Activated CD4-positive, alpha-beta T cell treated with anti-CD3 and anti-CD28 coated beads, Interleukin-10, Interleukin-2, amounts not matched to agents 100 ng/mL and 50 ng/mL, durations not matched to agents 16 hours and 8 hours (primary cell): ENCODE data around the gene TFCP2L1.
"Not testable (repeated sequence)": the region's sequence is repeated elsewhere in the genome, so short reads cannot be mapped to it uniquely, and the experiment has no call there.

Source experiments
- DNase-seq: peaks from one replicate; pipeline ENCODE4 v3.0.0-alpha.2; 2020

Gene TFCP2L1, protein sequence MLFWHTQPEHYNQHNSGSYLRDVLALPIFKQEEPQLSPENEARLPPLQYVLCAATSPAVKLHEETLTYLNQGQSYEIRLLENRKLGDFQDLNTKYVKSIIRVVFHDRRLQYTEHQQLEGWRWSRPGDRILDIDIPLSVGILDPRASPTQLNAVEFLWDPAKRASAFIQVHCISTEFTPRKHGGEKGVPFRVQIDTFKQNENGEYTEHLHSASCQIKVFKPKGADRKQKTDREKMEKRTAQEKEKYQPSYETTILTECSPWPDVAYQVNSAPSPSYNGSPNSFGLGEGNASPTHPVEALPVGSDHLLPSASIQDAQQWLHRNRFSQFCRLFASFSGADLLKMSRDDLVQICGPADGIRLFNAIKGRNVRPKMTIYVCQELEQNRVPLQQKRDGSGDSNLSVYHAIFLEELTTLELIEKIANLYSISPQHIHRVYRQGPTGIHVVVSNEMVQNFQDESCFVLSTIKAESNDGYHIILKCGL

DNA sequence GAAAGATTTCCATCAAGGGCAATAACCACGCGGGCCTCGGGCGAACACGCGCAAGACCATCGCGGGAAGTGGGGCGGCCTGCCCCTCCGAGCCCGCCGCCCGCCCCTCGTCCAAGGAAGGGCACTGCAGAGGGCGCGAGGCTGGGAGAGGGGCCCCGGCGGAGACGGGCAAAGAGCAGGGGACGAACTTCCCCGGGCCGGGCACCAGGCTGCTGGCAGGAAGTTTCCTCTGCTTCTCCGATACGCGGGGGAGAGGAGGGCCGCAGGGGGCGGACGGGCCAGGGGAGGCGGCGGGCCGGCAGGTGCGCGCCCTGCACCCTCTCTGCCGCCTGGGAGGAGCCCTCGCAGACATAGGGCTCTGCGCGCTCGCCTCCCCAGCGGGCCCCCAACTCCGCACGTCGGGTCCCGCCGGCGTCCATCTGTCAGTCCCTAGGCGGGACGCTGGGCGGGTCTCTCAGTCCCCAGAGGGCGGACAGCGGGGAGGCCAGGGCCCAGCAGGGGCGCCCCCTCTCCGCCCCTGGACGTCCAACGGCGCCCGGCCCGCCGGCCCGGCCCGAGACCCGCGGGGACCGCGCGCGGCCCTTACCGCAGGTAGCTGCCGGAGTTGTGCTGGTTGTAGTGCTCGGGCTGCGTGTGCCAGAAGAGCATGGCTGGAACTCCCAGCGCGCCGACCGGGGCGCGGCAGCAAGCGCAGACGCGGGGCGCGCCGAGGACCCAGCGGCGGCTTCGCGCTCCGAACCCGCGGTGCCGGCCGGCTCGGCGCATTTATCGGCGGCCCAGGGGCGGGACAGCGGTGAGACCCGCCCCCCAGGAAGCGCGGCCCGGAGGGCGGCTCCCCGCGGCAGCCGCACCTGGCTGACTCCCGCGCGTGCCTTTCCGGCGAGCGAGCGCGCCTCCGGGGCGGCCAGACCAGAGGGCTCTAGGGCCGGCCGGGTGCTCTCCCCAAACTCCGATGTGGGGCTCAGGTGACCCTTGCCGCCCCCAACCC lies at the start of gene TFCP2L1:
TFCP2L1 (minus strand) TSS at position 740 of the 987 bp plus-strand sequence; CDS start at position 647, 93 bp downstream.
- DNase-seq: peak; percentile 48

DNA sequence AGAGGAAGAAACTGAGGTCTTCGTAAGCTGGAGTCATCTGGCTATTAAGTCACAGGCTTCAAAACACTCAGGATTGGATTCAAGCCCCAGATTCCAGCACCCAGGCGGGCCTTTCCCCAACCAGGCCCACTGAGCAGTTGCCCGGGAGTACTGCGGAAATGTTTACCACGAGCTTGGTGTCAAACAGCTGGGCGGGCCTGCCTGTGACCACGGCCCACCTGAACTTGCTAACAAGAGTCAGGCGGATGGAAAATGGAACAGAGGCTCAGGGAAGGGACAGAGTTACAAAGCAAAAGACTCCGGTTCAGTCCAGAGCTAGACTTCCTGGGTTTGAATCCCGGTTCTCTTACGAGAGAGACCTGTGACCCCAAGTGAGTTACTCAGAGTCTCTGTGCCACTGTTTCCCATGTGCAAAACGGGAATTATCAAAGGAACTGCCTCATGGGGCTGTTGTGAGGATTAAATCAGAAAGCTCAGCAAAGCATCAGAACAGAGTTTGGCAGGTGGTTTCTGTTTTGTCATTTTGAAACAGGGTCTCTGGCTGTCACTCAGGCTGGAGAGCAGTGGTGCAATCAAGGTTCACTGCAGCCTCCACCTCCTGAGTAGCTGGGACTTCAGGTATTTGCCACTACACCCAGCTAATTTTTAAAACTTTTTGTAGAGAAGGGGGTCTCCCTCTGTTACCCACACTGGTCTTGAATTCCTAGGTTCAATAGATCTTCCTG lies 49.0 kb upstream of the TFCP2L1 start:
- peak; percentile 56 for DNase-seq

DNA sequence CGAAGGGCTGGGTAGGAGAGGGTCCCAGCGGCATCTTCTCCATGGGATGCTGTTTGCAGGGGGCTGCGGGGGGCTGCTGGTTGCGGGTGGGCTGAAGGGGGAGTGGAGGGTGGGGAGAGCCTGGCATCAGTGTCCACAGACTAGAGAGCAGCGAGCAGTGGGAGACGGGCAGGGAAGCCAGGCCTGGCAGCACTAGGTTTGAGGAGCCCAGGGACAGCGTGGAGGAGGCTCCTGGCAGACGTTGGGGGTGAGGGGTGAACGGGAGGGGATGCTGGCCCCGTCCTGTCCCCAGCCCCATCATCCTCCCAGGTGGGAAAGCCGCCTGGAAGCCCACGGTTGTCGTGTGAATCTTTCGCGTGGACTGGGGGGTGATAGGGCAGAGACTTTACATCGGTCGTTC lies 48.2 kb upstream of the TFCP2L1 start:
- DNase-seq: no peak

DNA sequence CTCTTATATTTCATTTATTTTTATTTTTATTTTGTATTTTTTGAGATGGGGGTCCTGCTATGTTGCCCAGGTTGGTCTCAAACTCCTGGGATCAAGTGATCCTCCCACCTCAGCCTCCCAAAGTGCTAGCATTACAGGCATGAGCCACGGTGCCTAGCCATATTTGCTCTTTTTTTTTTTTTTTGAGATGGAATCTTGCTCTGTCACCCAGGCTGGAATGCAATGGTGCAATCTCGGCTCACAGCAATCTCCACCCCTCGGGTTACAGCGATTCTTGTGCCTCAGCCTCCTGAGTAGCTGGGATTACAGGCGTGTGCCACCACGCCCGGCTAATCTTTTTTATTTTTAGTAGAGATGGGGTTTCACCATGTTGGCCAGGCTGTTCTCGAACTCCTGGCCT lies 46.3 kb upstream of the TFCP2L1 start:
- not testable (repeated sequence) for DNase-seq

DNA sequence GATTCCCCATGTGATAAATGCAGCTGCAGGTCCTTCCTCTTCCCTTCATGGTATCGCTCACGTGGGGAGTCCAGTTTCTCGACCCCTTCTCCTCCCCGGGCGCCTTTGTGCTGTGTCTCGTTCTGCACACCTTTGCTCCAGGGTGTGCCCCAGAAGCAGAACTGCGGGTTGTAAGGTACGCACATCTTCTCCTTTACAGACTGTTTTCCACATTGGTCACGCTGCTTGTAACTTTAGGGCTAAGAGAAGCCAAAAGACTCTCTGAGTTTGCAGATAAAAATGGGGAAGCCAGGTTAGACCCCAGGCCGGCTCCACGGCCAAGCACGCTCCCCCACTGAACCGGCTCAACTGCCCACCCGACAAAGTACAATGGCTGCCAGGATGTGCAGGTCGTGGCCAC lies 45.9 kb upstream of the TFCP2L1 start:
- no peak for DNase-seq

DNA sequence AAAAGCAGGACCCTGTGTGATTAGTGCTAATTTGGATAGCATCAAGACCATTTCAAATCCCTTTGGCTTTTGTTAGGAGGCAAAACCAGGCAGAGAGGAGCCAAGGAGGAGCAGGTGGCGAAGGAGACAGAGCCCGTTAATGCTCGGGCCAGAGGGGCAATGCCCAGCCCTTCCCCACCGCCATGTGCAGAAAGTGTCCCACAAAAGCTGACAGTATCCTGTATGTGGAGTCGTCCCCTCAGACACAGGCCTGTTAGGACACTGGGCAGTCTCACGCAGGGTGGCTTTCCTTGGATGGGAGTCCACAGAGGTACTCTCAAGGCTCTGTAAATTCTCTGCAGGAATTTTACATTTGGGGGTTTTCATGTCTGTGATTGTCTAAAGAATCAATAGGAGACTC lies 44.8 kb upstream of the TFCP2L1 start:
- DNase-seq: no peak

DNA sequence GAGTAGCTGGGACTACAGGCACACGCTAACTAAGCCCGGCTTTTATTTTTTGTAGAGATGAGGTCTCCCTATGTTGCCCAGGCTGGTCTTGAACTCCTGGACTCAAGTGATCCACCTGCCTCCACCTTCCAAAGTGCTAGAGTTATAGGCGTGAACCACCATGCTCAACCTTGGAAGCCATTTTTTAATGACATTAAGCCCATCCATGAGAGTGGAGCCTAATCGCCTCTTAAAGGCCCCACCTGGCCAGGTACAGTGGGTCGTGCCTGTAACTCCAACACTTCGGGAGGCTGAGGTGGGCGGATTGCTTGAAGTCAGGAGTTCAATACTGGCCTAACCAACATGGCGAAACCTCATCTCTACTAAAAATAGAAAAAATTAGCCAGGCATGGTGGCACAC lies 41.6 kb upstream of the TFCP2L1 start:
- no peak for DNase-seq

DNA sequence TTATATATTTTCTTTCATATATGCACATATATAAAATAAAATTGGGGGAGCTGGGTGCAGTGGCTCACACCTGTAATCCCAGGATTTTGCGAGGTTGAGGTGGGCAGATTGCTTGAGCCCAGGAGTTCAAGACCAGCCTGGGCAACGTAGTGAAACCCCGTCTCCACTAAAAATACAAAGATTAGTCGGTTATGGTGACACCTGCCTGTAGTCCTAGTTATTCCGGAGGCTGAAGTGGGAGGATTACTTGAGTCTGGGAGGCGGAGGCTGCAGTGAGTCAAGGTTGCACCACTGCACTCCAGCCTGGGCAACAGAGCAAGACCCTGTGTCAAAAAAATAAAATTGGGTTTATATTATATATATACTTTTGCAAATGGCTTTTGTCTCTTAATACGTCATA lies 39.6 kb upstream of the TFCP2L1 start:
- no peak for DNase-seq

DNA sequence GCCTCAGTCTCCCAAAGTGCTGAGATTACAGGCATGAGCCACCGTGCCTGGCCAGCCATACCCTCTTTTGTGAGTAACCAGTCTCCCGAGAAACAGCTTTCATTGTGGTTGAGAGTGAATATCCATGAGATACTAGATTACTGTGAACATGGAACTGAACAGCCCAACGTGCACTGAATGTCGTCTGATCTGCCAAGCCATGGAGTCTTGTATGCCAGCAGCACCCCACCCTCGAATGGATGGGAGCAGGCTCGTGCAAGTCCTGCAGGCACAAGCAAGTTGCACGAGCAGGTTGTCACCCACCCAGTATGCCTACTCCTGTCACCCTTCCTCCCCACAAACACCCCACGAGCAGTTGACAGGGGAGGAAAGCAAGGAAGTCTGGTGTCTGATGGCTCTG lies 36.5 kb upstream of the TFCP2L1 start:
- DNase-seq: no peak

DNA sequence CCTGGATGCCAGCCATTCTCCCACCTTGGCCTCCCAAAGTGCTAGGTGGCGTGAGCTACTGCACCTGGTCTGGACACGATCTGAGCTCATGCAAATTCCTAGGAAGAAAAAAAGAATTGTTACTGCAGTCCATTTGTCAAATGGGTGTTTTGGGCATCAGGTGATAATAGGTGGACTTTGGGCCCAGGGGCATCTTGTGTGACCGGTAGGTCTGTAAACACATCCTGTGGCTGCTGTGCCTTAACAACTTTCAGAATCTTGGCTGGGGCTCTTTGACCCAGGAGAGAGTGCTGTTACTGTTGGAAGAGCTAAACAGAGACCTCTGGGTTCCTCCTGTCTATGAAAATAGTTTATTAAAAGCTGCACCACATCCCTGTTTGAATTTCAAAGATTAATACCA lies 34.9 kb upstream of the TFCP2L1 start:
- DNase-seq: no peak

DNA sequence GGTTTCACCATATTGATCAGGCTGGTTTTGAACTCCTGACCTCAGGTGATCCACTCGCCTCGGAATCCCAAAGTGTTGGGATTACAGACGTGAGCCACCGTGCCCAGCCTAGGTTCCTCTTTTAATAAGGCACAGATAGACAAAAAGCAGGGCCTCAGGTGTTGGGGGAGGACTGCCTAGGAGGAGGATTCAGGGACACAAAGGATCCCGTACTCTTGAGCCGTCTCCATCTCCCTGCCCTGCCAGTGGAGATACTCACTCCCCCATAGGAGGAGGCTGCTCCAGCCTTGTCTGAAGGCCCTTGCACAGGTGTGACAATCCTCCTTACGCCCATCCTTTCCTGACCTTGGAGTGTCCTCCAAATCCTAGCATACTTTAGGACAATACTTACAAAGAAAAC lies 32.0 kb upstream of the TFCP2L1 start:
- no peak for DNase-seq

DNA sequence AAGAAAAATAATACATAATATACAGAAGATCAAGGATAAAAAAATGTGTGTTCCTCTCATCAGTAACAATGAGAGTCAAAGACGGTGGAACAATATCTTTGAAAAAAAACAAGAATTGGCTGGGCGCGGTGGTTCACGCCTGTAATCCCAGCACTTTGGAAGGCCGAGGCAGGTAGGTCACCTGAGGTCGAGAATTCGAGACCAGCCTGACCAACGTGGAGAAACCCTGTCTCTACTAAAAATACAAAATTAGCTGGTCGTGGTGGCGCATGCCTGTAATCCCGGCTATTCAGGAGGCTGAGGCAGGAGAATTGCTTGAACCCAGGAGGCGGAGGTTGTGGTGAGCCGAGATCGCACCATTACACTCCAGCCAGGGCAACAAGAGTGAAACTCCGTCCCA lies 28.7 kb upstream of the TFCP2L1 start:
- DNase-seq: not testable (repeated sequence)

DNA sequence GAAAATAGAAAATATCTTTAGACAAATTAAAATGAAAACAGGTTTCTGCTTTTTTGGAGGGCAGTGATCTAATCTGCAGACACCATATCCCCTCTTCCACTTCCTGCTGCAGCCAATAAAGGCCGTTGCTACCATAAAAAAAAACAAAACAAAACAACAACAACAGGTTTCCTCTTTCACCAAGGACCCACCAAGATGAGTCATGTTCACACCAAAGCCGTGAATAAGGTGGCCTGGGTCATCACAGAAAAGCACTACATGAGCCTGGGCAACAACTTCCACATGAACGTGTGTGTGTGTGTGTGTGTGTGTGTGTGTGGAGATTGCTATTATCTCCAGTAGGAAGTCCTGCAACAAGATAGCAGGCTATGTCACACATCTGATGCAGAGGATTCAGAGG lies 24.8 kb upstream of the TFCP2L1 start:
- DNase-seq: peak; percentile 29

DNA sequence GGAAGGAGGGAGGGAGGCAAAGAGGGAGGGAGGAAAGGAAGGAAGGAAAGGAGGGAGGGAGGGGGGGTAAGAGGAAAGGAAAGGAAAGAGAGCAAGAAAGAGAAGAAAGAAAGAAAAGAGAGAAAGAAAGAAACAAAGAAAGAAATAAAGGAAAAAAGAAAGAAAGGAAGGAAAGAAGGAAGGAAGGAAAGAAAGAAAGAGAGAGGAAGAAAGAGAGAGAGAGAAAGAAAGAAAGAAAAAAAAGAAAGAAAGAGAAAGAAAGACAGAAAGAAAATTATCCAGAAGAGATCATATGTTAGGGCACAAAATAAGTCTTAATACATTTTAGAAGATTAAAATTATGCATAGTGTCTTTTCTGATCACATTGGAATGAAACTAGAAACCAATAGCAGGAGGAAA lies 24.3 kb upstream of the TFCP2L1 start:
- no peak for DNase-seq

DNA sequence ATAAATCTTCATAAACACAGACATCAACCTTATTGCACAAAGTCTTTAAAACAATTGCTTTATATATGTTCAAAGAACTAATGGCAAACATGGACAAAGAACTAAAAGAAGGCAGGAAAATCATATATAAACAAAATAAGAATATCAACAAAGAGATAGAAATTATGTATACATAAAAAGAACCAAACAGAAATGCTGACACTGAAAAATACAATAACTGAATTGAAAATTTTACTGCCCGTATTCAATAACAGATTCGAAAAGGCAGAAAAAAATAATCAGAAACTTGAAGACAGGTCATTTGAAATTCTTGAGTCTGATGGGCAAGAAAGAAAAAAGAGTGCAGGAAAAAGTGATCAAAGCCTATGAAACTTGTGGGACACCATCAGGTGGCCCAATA lies 22.0 kb upstream of the TFCP2L1 start:
- no peak for DNase-seq

DNA sequence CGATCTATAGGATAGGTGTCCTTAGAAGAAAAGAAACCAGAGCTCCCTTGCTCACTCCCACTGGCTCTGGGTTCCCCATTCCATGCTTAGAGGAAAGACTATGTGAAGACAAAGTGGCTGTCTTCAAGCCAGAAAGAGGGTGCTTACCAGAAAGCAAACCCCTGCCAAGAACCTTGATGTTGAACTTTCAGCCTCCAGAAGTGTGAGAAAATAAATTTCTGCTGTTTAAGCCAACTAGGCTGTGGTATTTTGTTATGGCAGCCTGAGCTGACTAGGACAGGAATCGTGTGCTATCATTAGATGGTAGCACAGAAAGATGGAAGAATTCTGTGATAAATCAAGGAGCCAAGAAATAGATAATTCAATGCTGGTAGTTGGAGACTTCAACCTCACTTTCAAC lies 19.9 kb upstream of the TFCP2L1 start:
- no peak for DNase-seq

DNA sequence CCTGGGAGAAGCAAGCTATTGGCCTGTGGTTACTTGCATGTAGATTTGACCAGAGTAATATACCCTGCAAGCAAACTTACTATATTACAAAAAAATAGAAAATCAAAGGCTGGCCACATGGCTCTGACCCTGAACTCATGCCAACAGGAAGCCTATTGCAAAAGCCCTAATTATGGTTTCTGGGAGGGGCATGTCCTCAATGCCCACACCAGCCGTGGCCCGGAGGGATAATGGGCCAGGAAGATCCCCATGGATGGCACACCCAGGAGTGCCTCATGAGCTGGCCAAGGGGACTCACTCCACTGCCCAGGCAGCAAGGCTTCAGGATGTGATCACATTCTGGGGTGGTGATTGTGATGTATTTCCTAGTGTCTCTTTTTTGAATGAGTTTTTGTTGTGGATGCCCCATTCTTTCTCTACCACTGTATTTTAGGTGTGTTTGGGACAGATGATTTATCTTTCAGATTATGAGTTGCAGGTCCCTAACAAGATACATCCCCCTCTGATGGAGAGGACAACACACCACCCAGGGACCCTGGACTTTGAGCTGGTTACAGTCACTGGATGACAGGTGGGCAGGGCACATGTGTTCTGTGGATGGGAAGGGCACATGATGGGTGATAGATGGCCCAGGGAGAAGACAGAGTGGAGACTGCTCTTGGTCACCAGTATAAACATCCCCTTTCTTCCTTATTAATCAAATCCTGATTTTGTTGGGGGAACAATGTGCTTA lies 18.7 kb upstream of the TFCP2L1 start:
- no peak for DNase-seq

DNA sequence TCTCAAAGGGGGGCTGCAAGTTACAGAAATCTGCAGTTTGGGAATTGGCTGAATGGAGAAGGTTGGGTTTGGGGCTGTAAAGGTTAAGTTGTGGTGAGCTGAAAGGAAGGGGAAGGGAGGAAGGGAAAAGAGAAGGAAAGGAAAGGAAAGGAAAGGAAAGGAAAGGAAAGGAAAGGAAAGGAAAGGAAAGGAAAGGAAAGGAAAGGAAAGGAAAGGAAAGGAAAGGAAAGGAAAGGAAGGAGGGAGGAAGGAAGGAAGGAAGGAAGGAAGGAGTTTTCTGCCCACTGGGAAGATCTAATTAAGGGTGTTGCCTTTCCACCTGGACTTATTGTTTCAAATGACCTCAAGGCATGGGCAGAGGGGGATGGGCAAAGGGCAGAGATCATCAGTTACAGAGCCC lies 16.2 kb upstream of the TFCP2L1 start:
- DNase-seq: not testable (repeated sequence)

DNA sequence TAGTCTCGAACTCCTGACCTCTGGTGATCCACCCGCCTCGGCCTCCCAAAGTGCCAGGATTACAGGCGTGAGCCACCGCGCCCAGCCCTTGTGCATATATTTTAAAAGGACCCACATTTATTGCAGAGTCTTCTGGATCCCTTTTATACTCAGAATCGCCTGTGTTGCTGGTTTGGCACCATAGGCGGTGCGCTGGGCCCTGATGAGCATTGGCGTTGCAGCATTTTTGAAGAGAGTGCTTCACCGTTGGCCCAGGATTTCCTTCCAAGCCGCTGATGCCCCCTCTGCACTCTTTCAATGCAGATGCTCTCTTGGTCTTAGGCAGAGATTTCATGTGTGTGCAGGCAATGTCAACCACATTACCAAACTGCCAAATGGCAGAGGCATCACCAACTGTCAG lies 13.5 kb upstream of the TFCP2L1 start:
- no peak for DNase-seq

DNA sequence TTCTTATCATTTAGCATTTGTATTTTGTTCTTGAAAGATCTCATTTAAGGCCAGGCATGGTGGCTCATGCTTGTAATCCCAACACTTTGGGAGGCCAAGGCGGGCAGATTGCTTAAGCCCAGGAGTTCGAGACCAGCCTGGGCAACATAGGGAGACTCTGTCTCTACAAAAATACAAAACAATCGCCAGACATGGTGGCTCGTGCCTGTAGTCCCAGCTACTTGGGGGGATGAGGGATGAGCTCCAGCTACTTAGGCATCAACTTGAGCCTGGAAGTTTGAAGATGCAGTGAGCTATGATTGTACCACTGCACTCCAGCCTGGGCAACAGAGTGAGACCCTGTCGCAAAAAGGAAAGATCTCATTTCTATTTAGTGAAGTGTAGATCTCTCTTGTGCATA lies 12.9 kb upstream of the TFCP2L1 start:
- DNase-seq: not testable (repeated sequence)

DNA sequence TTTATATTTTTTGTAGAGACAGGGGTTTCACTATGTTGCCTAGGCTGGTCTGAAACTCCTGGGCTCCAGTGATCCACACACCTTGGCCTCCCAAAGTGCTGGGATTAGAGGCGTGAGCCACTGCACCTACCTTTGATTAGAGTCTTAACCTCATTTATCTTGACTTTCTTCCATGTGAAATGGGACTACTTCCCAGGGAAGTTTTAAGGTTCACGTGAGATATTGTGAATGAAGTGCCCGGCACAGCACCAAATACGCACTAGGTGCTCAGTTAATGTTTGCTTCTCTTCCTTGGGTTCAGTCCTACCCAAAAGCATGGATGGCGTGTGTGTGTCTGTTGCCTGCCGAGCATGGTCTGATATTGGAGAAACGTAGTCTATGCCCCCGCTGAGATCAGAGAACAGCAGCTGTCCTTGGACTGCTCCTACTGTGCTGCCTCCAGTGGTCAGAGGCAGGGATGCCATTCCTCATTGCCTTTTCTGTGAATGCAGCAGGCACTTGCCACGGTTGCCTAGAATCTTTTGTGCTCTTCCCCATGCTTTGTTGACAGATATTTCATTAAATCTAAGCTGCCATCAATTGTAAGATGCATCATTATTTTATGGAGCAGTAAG lies 12.3 kb upstream of the TFCP2L1 start:
- no peak for DNase-seq
